Stimulated activated memory B cell treated with anti-CD40 and anti-IgM and Interleukin-4, amounts not matched to agents 10 μg/mL and 1 μg/mL and 100 μg/mL, for 72 hours (primary cell): Measurements from ENCODE around the gene DOK4.

ENCODE experiments used
- ATAC-seq: fragments of 150-1000 bp; cut with Tn5 transposase; 2 replicates; pipeline ENCODE4 v1.10.0; 2021
- H3K27ac Mint-ChIP-seq: one replicate; pipeline ENCODE4 v1.8.0; 2022; ENCODE audit warnings: mild to moderate bottlenecking, mixed read lengths
- H3K27me3 Mint-ChIP-seq: one replicate; pipeline ENCODE4 v1.8.0; 2022; ENCODE audit warnings: mixed read lengths
- H3K36me3 Mint-ChIP-seq: one replicate; pipeline ENCODE4 v1.8.0; 2022; ENCODE audit warnings: mixed read lengths
- H3K4me1 Mint-ChIP-seq: one replicate; pipeline ENCODE4 v1.8.0; 2022; ENCODE audit warnings: mixed read lengths
- H3K4me3 Mint-ChIP-seq: one replicate; pipeline ENCODE4 v1.8.0; 2022; ENCODE audit warnings: mild to moderate bottlenecking, moderate library complexity, mixed read lengths
- H3K9me3 Mint-ChIP-seq: one replicate; pipeline ENCODE4 v1.8.0; 2022; ENCODE audit warnings: mixed read lengths

Gene DOK4

DNA sequence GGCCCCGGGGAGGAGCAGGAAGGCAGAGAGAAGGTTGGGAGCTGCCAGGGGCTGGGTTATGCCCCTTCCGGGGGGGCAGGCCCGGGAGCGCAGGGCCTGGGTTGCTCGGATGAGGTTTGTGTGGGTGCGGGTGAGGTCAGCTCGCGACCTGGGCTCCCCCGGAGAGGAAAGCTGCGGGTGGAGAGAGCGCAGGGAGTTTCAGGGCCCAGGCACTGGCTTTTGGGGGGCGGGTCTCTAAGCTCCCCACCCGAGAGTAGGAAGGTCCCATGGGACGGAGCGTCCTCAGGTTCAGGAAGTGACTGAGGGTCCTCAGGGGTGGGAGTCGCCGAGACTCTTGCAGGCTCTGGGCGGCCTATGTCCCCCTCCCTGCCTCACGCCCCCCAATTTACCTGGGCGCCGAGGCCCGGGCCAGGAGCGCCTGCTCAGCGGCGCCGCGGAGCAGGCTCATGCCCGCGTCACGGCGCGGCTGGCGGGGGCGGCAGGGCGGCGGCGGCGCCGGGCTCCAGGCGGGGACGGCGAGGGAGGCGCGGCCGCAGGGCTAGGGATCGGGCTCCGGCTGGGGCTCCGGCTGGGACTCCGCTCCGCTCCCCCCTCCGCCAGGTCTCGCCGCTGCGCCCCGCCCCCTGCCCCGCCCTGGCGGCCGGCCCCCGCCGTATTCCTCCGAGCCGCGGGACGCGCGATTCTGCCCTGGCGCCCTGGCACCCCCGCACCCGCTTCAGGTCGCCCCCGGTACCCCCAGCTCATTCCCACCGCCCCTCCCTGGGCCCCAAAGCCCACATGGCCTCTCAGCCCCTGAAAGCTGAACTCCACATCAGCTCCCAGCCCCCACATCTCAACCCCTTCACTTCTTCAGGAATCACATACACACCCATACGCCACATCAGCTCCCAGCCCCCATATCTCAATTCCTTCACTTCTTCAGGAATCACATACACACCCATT is at the start of gene DOK4:
TSS of gene DOK4 (minus strand) at position 578 of the 942 bp plus-strand sequence. CDS start 6,986 bp downstream, outside the sequence.
- peak within 1 kb of the TSS; percentile 87 for H3K27ac Mint-ChIP-seq

DNA sequence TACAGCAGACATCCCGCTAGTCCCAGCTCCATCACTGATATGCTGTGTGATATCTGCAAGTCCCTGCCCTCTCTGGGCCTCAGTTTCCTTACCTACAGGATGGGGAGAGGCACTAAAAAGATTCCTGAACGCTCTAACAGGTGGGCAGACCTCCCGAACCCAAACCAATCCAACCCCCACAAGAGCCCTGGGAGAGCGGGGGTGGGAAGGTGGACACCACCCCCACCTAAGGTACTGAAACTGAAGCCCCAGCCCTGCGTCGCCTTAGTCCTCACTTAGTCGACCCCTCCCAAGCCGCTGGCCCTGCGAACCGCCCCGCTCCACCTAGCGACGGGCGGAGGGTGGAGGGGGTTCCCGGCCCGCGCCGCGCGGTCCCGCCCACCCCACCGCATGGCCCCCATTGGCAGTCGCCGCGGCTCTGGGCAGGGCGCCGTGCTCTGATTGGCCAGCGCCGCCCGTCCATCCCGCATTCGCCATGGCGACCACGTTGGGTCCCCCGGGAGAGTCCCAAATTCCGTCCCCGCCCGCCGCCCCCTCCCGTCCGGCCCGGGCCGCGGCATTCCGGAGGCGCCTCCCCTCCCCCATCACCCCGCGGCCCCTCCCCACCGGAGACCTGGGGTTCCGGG is 49.5 kb upstream of the DOK4 start:
- Mint-ChIP-seq H3K4me3 (peak overlapping the region; percentile 87), H3K9me3 (no peaks in the 10 kb centered on the region), H3K36me3 (no peaks in the 10 kb centered on the region), H3K4me1 (peaks cover 82% of the 10 kb centered on the region), H3K27me3 (no peaks in the 10 kb centered on the region), H3K27ac (peak overlapping the region; percentile 81)
- peak; percentile 88 for ATAC-seq

More for the DNA sequence above, at the start of gene DOK4:
- peak; percentile 94 for ATAC-seq
- no peaks in the 10 kb centered on the region for H3K36me3 Mint-ChIP-seq
- peaks cover 28% of the 10 kb centered on the region for H3K27me3 Mint-ChIP-seq
- peaks cover 29% of the 10 kb centered on the region for H3K4me1 Mint-ChIP-seq
- peak within 1 kb of the TSS; percentile 88 for H3K4me3 Mint-ChIP-seq
- no peaks in the 10 kb centered on the region for H3K9me3 Mint-ChIP-seq

DNA sequence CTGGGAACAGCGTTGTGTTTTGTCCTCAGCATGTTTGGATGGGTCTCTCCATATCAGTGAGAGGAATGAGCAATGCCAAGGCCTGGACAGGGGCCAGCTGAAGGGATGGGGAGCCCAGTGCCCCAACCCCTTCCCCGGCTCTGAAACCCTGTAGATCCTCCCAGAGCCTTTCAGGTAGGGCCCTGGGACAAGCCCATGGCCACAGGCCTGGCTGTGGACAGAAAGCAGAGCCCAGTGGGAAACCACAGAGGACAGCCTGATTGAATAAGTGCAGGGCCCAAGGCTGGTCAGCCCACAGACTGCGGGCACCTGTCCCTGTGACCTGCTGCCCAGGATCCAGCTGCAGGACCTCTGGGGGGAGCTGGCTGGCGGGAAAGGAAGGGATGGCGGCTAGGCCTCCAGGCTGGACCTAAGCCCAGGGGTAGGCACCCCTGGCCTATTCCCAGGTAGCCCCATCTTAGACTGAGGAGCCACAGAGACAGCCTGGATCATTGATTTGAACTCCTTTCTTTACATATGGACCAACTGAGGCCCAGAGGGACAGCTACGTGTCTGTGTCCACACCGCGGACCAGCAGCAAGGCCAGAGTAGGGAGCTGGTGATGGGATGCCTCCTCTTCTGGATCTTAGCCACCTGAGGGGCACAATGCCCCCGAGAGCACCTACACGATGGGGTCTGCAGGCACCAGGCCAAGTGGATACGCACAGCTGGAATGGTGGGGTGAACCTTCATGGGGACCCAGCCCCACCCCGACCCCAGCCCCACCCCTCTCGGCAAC is 48.8 kb upstream of the DOK4 start:
- H3K4me3 Mint-ChIP-seq = peak overlapping the region; percentile 24
- peak overlapping the region; percentile 81 for H3K27ac Mint-ChIP-seq
- H3K4me1 Mint-ChIP-seq = peaks cover 83% of the 10 kb centered on the region
- no peaks in the 10 kb centered on the region for H3K36me3 Mint-ChIP-seq
- no peaks in the 10 kb centered on the region for H3K27me3 Mint-ChIP-seq
- no peaks in the 10 kb centered on the region for H3K9me3 Mint-ChIP-seq
- ATAC-seq = no peak

DNA sequence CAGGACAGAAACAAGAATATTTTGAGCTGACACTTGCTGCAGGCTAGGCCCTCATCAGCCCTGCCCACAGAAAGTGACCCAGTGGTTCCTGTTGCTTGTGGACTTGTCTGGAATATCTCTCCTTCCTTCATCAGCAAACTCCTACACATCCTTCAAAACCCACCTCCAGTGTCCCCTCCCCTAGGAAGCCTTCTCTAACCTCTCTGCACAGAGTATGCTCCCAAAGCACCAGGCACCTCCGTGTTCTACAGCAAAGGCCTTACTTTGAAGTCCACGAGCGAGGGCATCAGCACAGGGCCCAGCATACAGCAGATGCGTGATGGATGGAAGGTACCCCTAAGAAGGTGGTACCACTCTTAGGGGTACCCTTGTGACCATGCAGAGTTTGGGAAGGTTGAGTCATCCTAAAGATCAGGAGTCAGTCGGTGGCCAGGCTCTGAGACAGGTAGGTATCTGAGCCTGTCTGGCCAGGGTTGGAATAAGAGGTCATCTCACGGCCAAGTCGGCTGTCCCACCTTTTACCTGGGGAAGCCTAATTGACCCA is 48.1 kb upstream of the DOK4 start:
- ATAC-seq = no peak
- Mint-ChIP-seq H3K36me3 (peaks cover 3% of the 10 kb centered on the region), H3K4me3 (peak overlapping the region; percentile 24), H3K27me3 (no peaks in the 10 kb centered on the region), H3K27ac (peak overlapping the region; percentile 81), H3K4me1 (peaks cover 89% of the 10 kb centered on the region), H3K9me3 (no peaks in the 10 kb centered on the region)

DNA sequence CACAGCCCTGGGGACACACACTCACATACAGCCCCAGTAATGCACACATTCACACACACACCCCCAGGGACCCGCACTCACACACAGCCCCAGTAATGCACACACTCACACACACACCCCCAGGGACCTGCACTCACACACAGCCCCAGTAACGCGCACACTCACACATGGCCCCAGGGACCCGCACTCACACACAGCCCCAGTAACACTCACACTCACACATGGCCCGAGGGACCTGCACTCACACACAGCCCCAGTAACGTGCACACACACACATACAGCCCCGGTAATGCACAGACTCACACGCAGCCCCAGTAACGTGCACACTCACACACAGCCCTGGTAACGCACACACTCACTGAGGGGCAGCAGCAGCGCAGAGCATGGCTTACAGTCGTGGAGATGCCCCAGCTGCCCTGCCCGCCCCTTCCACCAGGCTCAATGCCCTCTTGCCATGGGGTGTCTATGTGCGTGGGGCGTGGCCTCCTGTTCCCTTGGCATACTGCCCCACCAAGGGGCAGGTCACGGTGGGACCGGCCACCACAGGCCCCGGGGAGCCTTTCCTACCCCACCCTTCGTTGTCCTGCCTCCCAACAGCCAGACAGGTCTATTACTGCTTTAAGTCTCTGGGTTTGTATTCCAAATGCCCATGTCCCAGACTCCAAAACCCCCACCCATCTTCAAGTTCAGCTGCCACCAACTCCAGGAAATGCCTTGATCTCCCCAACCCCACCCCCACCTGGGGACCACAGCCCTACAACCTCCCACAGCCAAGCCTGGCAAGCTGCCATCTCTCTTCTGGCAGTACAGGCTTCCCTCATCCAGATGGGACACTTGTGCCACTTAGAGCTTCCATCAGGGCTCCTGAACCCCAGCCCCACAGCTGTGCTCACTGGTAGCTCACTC is 47.4 kb upstream of the DOK4 start:
- H3K4me1 Mint-ChIP-seq = peaks cover 84% of the 10 kb centered on the region
- H3K27ac Mint-ChIP-seq = peak overlapping the region; percentile 81
- peaks cover 5% of the 10 kb centered on the region for H3K36me3 Mint-ChIP-seq
- H3K9me3 Mint-ChIP-seq = no peaks in the 10 kb centered on the region
- ATAC-seq = no peak
- H3K4me3 Mint-ChIP-seq = peak overlapping the region; percentile 6
- no peaks in the 10 kb centered on the region for H3K27me3 Mint-ChIP-seq

DNA sequence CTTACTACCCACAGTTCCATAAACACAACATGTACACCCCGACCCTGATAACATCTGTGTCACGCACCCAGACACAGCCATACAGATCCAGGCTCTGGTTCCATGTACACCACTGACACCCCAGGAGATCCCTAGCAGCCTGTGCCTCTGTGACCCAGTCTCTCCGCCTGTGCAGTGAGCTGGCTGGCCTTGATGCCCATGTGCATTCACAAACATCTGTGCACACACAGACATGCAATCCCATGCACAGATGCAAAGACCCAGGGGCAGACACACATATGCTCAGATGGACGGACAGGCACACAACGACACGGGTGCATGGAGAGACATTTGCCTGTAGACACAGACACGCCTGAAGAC is 46.0 kb upstream of the DOK4 start:
- H3K36me3 Mint-ChIP-seq = peaks cover 5% of the 10 kb centered on the region
- H3K4me1 Mint-ChIP-seq = peaks cover 70% of the 10 kb centered on the region
- no peaks in the 10 kb centered on the region for H3K9me3 Mint-ChIP-seq
- ATAC-seq = no peak
- peak overlapping the region; percentile 81 for H3K27ac Mint-ChIP-seq
- H3K4me3 Mint-ChIP-seq = no peak overlapping the region
- no peaks in the 10 kb centered on the region for H3K27me3 Mint-ChIP-seq

DNA sequence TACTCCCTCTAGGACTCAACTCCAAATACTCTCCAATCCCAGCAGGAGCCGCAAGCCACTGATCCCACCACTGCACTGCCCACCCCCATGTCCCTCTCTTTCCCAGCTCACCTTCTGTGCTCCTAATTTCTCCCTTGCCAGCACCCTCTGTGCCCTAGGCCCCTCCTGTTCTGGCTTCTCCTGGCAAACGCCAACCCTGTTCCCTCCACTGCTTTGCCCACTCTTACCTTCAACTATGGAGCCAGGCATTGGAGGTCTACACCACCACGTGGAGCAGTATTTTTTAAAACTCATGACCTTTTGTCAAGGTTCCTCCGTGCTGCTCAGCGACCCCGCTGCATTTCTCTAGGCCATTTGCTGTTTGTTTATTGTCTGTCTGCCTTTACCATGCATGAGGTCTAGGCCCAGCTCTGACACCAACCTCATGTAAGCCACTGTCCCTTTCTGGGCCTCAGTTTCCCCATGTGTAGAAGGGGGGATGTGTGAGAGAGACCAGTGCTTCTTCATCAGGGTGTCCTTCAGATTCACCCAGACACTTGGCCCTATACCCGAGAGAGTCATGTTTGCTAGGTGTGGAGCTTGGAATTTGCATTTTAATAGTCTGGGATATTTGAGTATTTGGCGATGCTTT is 45.5 kb upstream of the DOK4 start:
- peaks cover 6% of the 10 kb centered on the region for H3K36me3 Mint-ChIP-seq
- H3K27me3 Mint-ChIP-seq = no peaks in the 10 kb centered on the region
- no peak for ATAC-seq
- H3K4me1 Mint-ChIP-seq = peaks cover 66% of the 10 kb centered on the region
- peak overlapping the region; percentile 81 for H3K27ac Mint-ChIP-seq
- H3K9me3 Mint-ChIP-seq = no peaks in the 10 kb centered on the region
- H3K4me3 Mint-ChIP-seq = peak overlapping the region; percentile 7

DNA sequence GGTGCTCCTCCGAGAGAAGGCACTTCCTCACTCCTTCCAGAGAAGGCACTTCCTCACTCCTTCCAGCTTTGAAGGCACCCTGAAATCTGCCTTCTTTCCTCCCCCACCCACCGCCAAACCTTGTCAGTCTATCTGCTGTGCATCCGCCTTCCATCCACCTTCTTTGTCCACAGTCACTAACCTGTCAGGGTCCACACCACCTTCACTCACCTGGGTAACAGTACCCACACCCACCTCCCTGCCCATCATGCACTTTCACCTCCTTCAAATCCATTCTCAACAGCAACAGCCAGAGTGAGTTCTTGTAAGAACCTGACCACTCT is 44.9 kb upstream of the DOK4 start:
- Mint-ChIP-seq H3K36me3 (peaks cover 10% of the 10 kb centered on the region), H3K9me3 (no peaks in the 10 kb centered on the region), H3K4me1 (peaks cover 66% of the 10 kb centered on the region), H3K4me3 (peak overlapping the region; percentile 64), H3K27me3 (no peaks in the 10 kb centered on the region), H3K27ac (peak overlapping the region; percentile 81)
- no peak for ATAC-seq

DNA sequence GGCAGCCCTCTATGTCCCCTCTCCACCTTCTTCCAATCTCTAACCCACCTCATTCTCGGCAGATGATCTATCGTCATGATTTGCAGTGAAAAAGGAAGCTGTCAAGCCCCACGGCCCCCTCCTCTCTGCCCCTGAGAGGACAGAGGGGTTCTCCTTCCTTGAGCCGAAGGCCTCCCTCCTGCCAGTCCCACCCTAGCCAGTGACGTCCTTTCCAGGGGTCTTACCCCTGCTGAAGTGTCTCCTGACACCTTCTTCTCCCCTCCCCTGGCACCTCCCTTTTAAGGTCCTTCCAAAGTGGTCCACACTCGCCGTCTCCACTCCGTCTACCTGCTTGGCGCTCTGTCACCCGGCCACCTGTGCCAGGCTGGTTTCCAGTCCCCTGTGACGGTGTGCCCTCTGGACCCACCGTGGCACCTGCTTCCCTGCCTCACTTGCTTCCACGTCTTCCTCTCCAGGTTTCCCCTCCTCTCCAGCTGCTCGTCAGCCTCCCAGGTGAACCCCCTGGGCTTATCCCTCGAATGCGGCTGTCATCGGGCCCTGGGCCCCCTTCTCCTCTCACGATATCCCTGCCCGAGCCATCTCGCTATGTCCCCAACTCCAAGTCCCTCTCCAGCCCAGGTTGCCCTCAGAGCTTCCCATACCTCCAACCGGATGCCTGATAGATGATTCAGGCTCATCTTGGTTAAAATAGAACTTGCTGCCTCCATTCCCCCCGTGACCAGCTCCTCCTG is 44.4 kb upstream of the DOK4 start:
- H3K4me1 Mint-ChIP-seq = peaks cover 64% of the 10 kb centered on the region
- ATAC-seq = no peak
- H3K27me3 Mint-ChIP-seq = no peaks in the 10 kb centered on the region
- H3K36me3 Mint-ChIP-seq = peaks cover 10% of the 10 kb centered on the region
- peak overlapping the region; percentile 81 for H3K27ac Mint-ChIP-seq
- no peaks in the 10 kb centered on the region for H3K9me3 Mint-ChIP-seq
- H3K4me3 Mint-ChIP-seq = peak overlapping the region; percentile 64

DNA sequence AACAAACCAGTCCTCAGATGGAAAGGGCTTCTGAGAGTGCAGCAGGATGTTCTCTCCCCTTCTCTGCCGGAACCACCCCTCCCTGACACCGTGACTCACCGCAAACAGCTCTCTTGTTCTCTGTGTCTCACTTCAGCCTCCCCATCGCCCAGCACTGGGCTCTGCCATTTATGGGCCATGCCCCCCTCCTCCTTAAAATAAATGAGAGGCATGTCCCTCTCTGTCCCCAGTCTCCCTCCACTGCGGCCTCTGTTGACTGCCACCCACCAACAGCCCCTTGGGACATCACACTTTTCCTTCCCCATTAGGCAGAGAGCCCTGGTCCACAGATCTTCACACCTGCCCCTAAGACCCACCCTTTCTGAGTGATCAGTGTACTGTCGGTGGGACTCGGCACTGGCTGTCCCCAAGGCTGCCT is 43.8 kb upstream of the DOK4 start:
- peak overlapping the region; percentile 64 for H3K4me3 Mint-ChIP-seq
- peaks cover 15% of the 10 kb centered on the region for H3K36me3 Mint-ChIP-seq
- H3K27ac Mint-ChIP-seq = peak overlapping the region; percentile 81
- no peaks in the 10 kb centered on the region for H3K27me3 Mint-ChIP-seq
- H3K9me3 Mint-ChIP-seq = no peaks in the 10 kb centered on the region
- ATAC-seq = peak; percentile 83
- peaks cover 64% of the 10 kb centered on the region for H3K4me1 Mint-ChIP-seq

DNA sequence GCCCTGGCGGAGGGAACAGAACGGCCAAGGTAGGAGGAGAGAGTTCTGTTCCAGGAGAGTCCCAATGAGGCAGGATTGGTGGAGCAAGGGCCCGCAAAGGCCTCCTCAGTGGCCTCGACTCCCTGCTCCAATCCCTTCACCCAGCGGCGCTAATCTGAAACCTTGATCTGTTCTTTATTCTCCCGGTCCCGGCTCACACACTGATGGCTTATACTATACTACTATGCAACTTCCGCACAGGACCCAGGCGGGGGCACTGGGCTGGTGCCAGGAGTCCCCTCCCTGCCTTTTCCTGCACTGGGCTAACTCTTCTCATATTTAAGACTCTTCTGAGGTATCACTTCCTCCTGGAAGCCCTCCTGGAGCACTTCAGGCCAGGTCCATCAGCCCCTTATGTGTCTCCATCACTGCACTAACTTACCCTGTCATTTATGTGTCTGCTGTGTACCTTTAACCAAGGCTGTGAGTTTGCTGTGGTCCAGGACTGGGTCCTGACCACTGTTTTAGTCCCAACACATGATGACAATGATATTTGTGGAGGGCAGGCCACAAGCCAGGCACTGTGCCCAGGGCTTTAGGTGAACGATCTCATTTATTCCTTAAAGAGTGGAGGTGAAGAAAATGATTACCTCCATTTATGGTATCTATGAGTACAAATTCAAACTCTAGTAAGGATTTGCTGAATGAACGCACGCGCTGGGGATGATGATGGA is 43.3 kb upstream of the DOK4 start:
- no peak for ATAC-seq
- H3K27me3 Mint-ChIP-seq = no peaks in the 10 kb centered on the region
- no peak overlapping the region for H3K4me3 Mint-ChIP-seq
- peaks cover 15% of the 10 kb centered on the region for H3K36me3 Mint-ChIP-seq
- peak overlapping the region; percentile 81 for H3K27ac Mint-ChIP-seq
- H3K4me1 Mint-ChIP-seq = peaks cover 58% of the 10 kb centered on the region
- no peaks in the 10 kb centered on the region for H3K9me3 Mint-ChIP-seq

DNA sequence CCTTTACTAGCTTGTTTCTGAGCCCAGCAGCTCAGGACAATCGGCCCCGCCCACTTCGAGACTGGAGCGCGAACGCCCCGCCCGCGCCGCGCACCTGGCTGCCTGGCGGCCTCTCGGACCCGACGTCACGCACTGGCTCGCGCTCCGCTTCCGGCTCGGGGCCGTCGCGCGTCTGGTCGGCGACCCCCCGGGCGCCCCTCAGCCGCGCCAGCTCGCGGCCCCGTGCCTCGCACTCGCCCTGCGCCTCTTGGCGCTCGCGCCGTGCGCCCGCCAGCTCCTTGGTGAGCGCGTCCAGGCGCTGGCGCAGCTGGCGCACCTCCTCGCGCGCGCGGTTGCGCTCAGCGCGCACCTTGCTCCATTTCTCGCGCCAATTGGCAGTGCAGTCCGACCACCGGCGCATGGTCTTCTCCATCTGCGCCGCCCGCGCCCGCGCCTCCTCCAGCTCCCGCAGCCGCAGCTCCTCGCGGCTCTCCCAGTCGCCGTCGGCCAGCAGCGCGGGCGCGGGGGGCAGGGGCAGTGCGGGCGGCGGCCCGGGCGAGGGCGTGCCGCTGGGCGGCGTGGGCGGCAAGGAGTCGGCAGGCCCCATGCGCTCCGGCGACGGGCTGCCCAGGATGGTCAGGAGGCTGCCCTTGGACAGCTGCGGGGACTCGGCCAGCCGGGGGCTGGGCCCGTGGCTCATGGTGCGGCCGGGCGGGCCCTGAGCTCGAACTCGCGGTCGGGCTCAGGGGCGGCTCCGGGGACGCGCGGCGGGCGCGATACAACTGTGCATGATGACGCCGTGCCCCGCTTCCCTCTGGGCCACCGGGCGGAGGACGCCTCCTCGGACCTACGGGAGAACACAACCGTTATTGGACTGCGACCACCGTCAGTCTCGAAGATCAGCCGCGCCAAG is 42.5 kb upstream of the DOK4 start:
- Mint-ChIP-seq H3K4me1 (peaks cover 53% of the 10 kb centered on the region), H3K36me3 (peaks cover 15% of the 10 kb centered on the region), H3K9me3 (no peaks in the 10 kb centered on the region), H3K27me3 (no peaks in the 10 kb centered on the region), H3K4me3 (no peak overlapping the region), H3K27ac (no peak overlapping the region)
- no peak for ATAC-seq
